Natural killer cell (primary cell): ENCODE data around the gene SLC17A9. TPM values are rescaled to one million over a fixed set of nuclear protein-coding genes. Genes with fewer than 3 reads are reported as not detected.

Experiments
- ATAC-seq, 3 donors: fragments of 150-1000 bp in 2 of 3; fragments of 200-7000 bp in 1 of 3; cut with Tn5 transposase; 1 replicate in 1 of 3; 2 replicates in 2 of 3; pipeline ENCODE4 v1.10.0; 2021; ENCODE audit warnings: mild to moderate bottlenecking in 2 of 3, moderate library complexity in 2 of 3
- DNase-seq, 2 donors: peaks; one replicate each; pipeline versions ENCODE4 v3.0.0 to v3.0.0-alpha.2; 2013 to 2021; ENCODE audit warnings: mixed read lengths in 1 of 2
- H3K27ac ChIP-seq: one replicate; pipeline ENCODE4 v1.5.1; 2013; ENCODE audit warnings: mild to moderate bottlenecking, low read length
- H3K27me3 ChIP-seq: one replicate; pipeline ENCODE4 v1.6.1; 2013; ENCODE audit warnings: low read length; ENCODE audit not compliant: control insufficient read depth, insufficient read depth
- H3K36me3 ChIP-seq: one replicate; pipeline ENCODE4 v1.6.1; 2013; ENCODE audit warnings: low read length; ENCODE audit not compliant: control insufficient read depth, insufficient read depth
- H3K4me1 ChIP-seq: one replicate; pipeline ENCODE4 v1.6.1; 2013; ENCODE audit warnings: low read length; ENCODE audit not compliant: control insufficient read depth, insufficient read depth
- H3K4me3 ChIP-seq: one replicate; pipeline ENCODE4 v1.5.1; 2013; ENCODE audit warnings: low read length
- H3K9me3 ChIP-seq: one replicate; pipeline ENCODE4 v1.6.1; 2013; ENCODE audit warnings: low read length; ENCODE audit not compliant: control insufficient read depth, insufficient read depth
- H3K27ac Mint-ChIP-seq, 2 donors: one replicate each; pipeline ENCODE4 v1.8.0; 2022; ENCODE audit warnings: mild to moderate bottlenecking in 2 of 2, mixed read lengths in 2 of 2, moderate library complexity in 1 of 2
- H3K27me3 Mint-ChIP-seq, 2 donors: one replicate each; pipeline ENCODE4 v1.8.0; 2022; ENCODE audit warnings: low read depth in 2 of 2, mixed read lengths in 2 of 2
- H3K36me3 Mint-ChIP-seq: one replicate; pipeline ENCODE4 v1.8.0; 2022; ENCODE audit warnings: mixed read lengths
- H3K4me1 Mint-ChIP-seq, 2 donors: one replicate each; pipeline ENCODE4 v1.8.0; 2022; ENCODE audit warnings: mixed read lengths in 2 of 2
- H3K4me3 Mint-ChIP-seq: one replicate; pipeline ENCODE4 v1.8.0; 2022; ENCODE audit warnings: mild to moderate bottlenecking, moderate library complexity, mixed read lengths
- H3K9me3 Mint-ChIP-seq, 2 donors: one replicate each; pipeline ENCODE4 v1.8.0; 2022; ENCODE audit warnings: mixed read lengths in 2 of 2
- WGBS: methylation state at CpG from one replicate; pipeline ENCODE4 v1.1.7; 2013; ENCODE audit warnings: missing lambda C conversion rate; ENCODE audit not compliant: insufficient coverage; 5-methylcytosine and 5-hydroxymethylcytosine counted together
- intact Hi-C: fragments of 100-400 bp; cut with micrococcal nuclease; formaldehyde crosslinking; loops from one replicate; pipeline ENCODE4 v1.14.2; 2022
- total RNA-seq, 4 donors: library from RNA; stranded (reverse); fragments of 120-200 nt in 1 of 4; gene quantifications; one replicate each; pipeline versions ENCODE4 v1.2.3 to v1.2.4, GENCODE V29; 2013 to 2022
- TF ChIP-seq, protein P1 (sequence below): fragments of 200-600 bp; IDR thresholded peaks from one replicate; pipeline ENCODE4 v1.8.0; 2022; ENCODE audit warnings: antibody characterized with exemption

Gene SLC17A9
- total RNA-seq, 3 donors from 2014 or later (not counting 1 experiment from before 2014, with no cell fraction given), result 22.3 to 24.0 (median 23.8) TPM

DNA sequence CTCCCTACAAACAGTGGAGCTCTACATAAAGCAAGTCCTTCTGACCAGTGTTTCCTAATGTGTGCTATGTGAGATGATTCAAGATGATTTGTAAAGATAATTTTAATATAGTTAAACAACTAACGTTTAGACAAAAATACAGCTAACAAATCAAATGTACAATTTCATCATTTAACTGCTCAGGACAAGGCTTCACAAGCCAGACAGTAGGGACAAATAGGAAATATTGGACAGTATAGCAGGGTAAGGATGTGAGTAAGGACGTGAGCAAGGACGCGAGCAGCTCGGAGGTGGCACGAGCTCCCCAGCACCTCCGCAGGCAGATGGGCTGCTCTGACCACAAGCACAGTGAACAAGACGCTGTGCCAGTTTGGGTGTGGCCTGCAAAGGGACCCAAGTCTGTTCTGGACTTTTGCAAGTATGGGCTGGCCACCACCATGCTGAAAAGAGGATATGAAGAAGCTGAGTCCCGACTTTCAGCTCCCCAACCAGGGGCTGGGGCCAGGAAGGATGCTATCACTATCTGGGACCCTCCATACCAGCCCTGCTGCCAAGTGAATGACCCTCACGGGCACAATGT is 40.7 kb upstream of the SLC17A9 start:
- Histone ChIP-seq H3K9me3 (no peaks in the 10 kb centered on the region), H3K4me1 (peaks cover 15% of the 10 kb centered on the region), H3K27me3 (no peaks in the 10 kb centered on the region), H3K36me3 (peaks cover 61% of the 10 kb centered on the region), H3K4me3 (no peak overlapping the region), H3K27ac (no peak overlapping the region)
- H3K36me3 Mint-ChIP-seq, result no peaks in the 10 kb centered on the region
- no peak for ATAC-seq
- peak overlapping the region; percentile 29 to 53 for H3K27ac Mint-ChIP-seq
- TF ChIP-seq, protein P1, sequence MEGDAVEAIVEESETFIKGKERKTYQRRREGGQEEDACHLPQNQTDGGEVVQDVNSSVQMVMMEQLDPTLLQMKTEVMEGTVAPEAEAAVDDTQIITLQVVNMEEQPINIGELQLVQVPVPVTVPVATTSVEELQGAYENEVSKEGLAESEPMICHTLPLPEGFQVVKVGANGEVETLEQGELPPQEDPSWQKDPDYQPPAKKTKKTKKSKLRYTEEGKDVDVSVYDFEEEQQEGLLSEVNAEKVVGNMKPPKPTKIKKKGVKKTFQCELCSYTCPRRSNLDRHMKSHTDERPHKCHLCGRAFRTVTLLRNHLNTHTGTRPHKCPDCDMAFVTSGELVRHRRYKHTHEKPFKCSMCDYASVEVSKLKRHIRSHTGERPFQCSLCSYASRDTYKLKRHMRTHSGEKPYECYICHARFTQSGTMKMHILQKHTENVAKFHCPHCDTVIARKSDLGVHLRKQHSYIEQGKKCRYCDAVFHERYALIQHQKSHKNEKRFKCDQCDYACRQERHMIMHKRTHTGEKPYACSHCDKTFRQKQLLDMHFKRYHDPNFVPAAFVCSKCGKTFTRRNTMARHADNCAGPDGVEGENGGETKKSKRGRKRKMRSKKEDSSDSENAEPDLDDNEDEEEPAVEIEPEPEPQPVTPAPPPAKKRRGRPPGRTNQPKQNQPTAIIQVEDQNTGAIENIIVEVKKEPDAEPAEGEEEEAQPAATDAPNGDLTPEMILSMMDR, result no peak
- H3K9me3 Mint-ChIP-seq, result no peaks in the 10 kb centered on the region
- 84% methylated on average over 9 of the region's 10 CpGs for WGBS
- peaks cover 61 to 71% of the 10 kb centered on the region in 2 donors for H3K4me1 Mint-ChIP-seq
- intact Hi-C loops, result no loop called here
- H3K4me3 Mint-ChIP-seq, result no peak overlapping the region
- no peak for DNase-seq
- no peaks in the 10 kb centered on the region for H3K27me3 Mint-ChIP-seq

DNA sequence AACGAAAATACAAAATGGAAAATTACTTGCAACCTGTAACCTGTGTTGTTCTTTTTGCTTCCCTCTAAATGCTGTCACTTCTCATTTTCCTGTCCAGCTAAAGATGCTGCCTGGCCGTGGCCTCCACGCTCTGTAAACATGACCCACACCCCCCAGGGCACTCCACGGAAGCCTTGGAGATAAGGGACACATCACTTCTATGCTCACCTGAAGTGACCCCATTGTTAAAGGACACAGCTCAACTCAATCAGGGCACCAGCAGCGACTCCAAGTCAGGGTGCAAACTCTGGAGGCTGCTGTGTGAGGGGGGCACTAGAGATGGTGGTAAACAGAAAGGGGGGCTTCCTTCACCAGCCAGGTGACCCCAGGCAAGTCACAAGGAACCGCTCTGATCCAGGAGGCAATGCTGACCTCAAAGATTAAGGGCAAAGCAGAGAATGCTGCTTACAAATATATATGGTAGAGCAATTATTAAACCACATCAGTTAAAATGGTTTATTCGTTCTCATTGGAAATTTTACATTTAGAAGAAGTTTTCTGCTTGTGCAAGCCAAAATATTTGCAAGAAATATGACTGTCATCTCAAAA is 39.4 kb upstream of the SLC17A9 start:
- H3K4me1 ChIP-seq, result peaks cover 27% of the 10 kb centered on the region
- Mint-ChIP-seq H3K9me3 (no peaks in the 10 kb centered on the region), H3K27ac (peak overlapping the region; percentile 49 to 54), H3K36me3 (no peaks in the 10 kb centered on the region), H3K27me3 (no peaks in the 10 kb centered on the region), H3K4me1 (peaks cover 73 to 84% of the 10 kb centered on the region in 2 donors), H3K4me3 (no peak overlapping the region)
- H3K9me3 ChIP-seq, result no peaks in the 10 kb centered on the region
- no peak for DNase-seq
- no peak overlapping the region for H3K27ac ChIP-seq
- no peak overlapping the region for H3K4me3 ChIP-seq
- intact Hi-C loops, result no loop called here
- TF ChIP-seq, protein P1, result no peak
- WGBS, result 87% methylated on average over 7 of the region's 7 CpGs
- no peak for ATAC-seq
- H3K27me3 ChIP-seq, result no peaks in the 10 kb centered on the region
- H3K36me3 ChIP-seq, result peaks cover 50% of the 10 kb centered on the region

DNA sequence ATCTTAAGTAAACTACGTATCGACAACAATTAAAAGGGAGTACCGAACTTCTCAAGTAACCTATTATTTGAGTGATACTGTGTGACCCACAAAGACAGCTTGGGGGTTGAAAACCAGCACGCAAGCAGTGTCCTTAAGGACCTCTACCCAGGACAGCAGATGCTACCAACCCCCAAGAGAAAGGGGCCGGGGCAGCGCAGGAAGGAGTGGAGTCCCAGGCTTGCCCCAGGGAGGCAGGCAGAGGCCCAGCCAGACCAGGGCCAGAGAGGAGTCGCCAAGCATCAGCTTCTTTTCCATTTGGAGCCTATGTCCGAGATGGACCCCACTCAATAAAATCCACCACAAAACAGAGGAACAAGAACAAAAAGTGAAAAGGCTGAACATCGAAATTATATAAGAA is 38.1 kb upstream of the SLC17A9 start:
- intact Hi-C loops, result no loop called here
- Histone ChIP-seq H3K4me1 (peaks cover 37% of the 10 kb centered on the region), H3K36me3 (peaks cover 37% of the 10 kb centered on the region), H3K27me3 (no peaks in the 10 kb centered on the region), H3K4me3 (no peak overlapping the region), H3K27ac (no peak overlapping the region), H3K9me3 (no peaks in the 10 kb centered on the region)
- Mint-ChIP-seq H3K4me3 (no peak overlapping the region), H3K9me3 (no peaks in the 10 kb centered on the region), H3K27me3 (no peaks in the 10 kb centered on the region), H3K27ac (peak overlapping the region; percentile 89 to 90), H3K36me3 (no peaks in the 10 kb centered on the region), H3K4me1 (peaks cover 79 to 85% of the 10 kb centered on the region in 2 donors)
- WGBS, result 92% methylated on average over 7 of the region's 9 CpGs
- ATAC-seq, result no peak
- no peak for DNase-seq
- TF ChIP-seq, protein P1, result no peak
